Fibroblast of upper back skin (primary cell): ENCODE data around the gene METTL1.
A peak's percentile ranks its signal among the peaks of the same experiment; 100 is the strongest.

Source experiments
- DNase-seq: peaks from one replicate; pipeline ENCODE4 v3.0.0-alpha.2; 2013

Gene METTL1

GRCh38 chr12:57751788-57752667 is 19.9 kb downstream of the METTL1 start, which contains the start of gene CDK4:
Gene CDK4 (minus strand): TSS chr12:57752310. CDS start chr12:57751717, 593 bp downstream.
- peak; percentile 100 for DNase-seq

- DNase-seq, result no peak
Measured at GRCh38 chr12:57751432-57751787, 20.5 kb downstream of the METTL1 start.

GRCh38 chr12:57750561-57751431 is 21.1 kb downstream of the METTL1 start:
- no peak for DNase-seq

- no peak for DNase-seq
Measured at GRCh38 chr12:57749061-57749460, 22.8 kb downstream of the METTL1 start.

- DNase-seq, result no peak
Measured at GRCh38 chr12:57746025-57746424, 25.9 kb downstream of the METTL1 start.

GRCh38 chr12:57745485-57745881 is 26.4 kb downstream of the METTL1 start:
- DNase-seq, result no peak

- peak; percentile 99 for DNase-seq
Measured at GRCh38 chr12:57744777-57745484, 27.0 kb downstream of the METTL1 start, which contains the start of gene TSPAN31. Gene TSPAN31 (plus strand): TSS chr12:57745039. CDS start chr12:57745155, 116 bp downstream.

- no peak for DNase-seq
Measured at GRCh38 chr12:57744194-57744776, 27.6 kb downstream of the METTL1 start.

GRCh38 chr12:57743769-57744168 is 28.1 kb downstream of the METTL1 start:
- DNase-seq, result no peak

- DNase-seq, result no peak
Measured at GRCh38 chr12:57741844-57742738, 29.8 kb downstream of the METTL1 start.

GRCh38 chr12:57741413-57741789 is 30.5 kb downstream of the METTL1 start:
- DNase-seq, result no peak

- no peak for DNase-seq
Measured at GRCh38 chr12:57740656-57741412, 31.1 kb downstream of the METTL1 start.

- DNase-seq, result no peak
Measured at GRCh38 chr12:57739914-57740538, 31.9 kb downstream of the METTL1 start.

GRCh38 chr12:57739387-57739786 is 32.5 kb downstream of the METTL1 start:
- DNase-seq, result no peak

GRCh38 chr12:57738661-57739237 is 33.2 kb downstream of the METTL1 start, which contains the start of gene AGAP2:
Gene AGAP2 (minus strand): TSS chr12:57738742. CDS start chr12:57738246, 496 bp downstream.
- no peak for DNase-seq

- DNase-seq, result no peak
Measured at GRCh38 chr12:57737467-57738460, 34.1 kb downstream of the METTL1 start.

GRCh38 chr12:57736741-57737466 is 35.0 kb downstream of the METTL1 start:
- DNase-seq, result no peak
